ENCODE measurements around the gene MRPL37.

- TF ChIP-seq CTCF (IDR thresholded peaks at IDR 0.05) (no peak), POLR2AphosphoS5 (IDR thresholded peaks at IDR 0.05; ENCODE audit: low read depth, low read length) (no peak), TCF7L2 (IDR thresholded peaks at IDR 0.05; ENCODE audit: low read depth, low read length) (no peak), REST (IDR thresholded peaks at IDR 0.05; ENCODE audit: insufficient read depth in 1 of 2, low read depth in 2 of 2, low read length in 1 of 2) (no peak)
These were observed 52.5 kb downstream of the MRPL37 start for GRCh38 chr1:54252371-54252936.

Data from Panc1 (cell line).